HUDEP-2 (cell line): ENCODE data around the gene PCDH7.

Experiments used
- DNase-seq, 76 experiments: peaks; one replicate each; lab custom pipeline; 2025; ENCODE audit not compliant: unreplicated experiment in 76 of 76; lab: John Stamatoyannopoulos, UW

Gene PCDH7

DNA sequence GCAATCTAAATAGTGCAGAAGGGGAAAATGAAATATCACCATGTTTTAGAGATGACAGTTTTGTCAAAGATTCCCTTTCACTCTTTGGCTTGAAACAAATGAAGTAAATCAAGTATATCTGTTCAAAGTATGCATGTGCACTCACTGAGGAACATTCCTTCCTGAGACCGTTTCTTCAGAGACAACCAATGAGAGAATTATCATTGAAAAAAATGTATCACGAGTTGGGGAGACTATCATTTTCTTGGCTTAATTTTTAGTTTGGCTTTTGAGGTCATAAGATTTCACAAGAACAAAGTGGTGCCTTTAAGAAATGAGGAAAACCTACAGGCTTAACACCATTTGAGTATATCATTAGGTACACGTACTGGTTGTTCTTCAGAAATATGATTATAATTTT lies 56.3 kb downstream of the PCDH7 start:
- DNase-seq, result no peak

DNA sequence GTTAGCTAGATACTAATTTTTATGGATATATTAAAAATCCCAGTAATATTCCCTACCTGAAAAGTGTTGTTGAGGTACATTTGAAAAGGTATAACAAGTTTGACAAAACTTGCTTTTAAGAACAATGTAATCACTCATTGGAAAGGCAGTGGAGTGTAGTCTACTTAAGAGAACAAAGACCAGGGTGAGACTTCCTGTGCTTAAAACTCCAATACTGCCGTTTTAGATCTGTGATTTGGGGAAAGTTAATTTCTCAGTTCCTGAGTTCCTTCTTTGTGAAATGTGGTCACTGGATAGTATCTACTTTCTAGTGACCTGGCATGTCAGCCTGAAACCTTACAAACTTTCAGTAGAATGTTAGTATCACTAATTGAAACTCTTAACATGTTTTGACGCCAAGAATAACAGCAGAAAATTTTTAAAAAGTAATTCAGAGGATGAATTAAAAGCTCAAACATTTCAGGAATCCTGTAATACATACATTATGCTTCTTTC lies 56.8 kb downstream of the PCDH7 start:
- no peak for DNase-seq
